ENCODE measurements around the gene CUL4A.

DNA sequence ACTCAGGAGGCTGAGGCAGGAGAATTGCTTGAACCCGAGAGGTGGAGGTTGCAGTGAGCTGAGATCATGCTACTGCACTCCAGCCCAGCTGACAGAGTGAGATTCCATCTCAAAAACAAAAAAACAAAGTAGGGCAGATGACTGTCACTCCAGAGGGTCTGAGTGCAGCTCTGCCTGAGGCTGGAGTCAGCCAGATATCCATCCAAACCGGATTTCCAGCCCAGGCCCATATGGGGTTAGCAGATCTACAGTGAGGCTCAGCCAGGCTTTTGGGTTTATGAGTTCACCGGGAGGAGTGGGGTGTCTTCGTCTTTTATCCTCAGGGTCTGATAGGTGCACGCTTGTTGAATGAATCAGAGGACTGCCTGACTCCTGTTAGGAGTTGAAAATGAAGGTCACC lies 106.6 kb downstream of the CUL4A start:
- TF ChIP-seq, protein P1, sequence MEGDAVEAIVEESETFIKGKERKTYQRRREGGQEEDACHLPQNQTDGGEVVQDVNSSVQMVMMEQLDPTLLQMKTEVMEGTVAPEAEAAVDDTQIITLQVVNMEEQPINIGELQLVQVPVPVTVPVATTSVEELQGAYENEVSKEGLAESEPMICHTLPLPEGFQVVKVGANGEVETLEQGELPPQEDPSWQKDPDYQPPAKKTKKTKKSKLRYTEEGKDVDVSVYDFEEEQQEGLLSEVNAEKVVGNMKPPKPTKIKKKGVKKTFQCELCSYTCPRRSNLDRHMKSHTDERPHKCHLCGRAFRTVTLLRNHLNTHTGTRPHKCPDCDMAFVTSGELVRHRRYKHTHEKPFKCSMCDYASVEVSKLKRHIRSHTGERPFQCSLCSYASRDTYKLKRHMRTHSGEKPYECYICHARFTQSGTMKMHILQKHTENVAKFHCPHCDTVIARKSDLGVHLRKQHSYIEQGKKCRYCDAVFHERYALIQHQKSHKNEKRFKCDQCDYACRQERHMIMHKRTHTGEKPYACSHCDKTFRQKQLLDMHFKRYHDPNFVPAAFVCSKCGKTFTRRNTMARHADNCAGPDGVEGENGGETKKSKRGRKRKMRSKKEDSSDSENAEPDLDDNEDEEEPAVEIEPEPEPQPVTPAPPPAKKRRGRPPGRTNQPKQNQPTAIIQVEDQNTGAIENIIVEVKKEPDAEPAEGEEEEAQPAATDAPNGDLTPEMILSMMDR (conservative IDR thresholded peaks at IDR 0.05) = no peak
- no peak for TF ChIP-seq EZH2 (IDR thresholded peaks at IDR 0.05; ENCODE audit: low read depth)
